HEK293T (cell line): ENCODE data around the gene MLLT3.

Experiments
- BHLHE40 ChIP-seq: fragments of 450-650 bp; IDR thresholded peaks from 2 replicates; pipeline ENCODE4 v1.6.1; 2016; ENCODE audit warnings: mild to moderate bottlenecking, moderate library complexity, borderline replicate concordance
- PKNOX1 ChIP-seq: fragments of 450-650 bp; IDR thresholded peaks from 2 replicates; pipeline ENCODE4 v1.6.1; 2016
- ZNF384 ChIP-seq: fragments of 450-650 bp; IDR thresholded peaks from 2 replicates; pipeline ENCODE4 v1.6.1; 2016

- TF ChIP-seq ZNF384 = no peak
- TF ChIP-seq PKNOX1 = no peak
- TF ChIP-seq BHLHE40 = no peak
These were observed 254.4 kb downstream of the MLLT3 start for GRCh38 chr9:20367855-20368254.
